ENCODE measurements around the gene PSTPIP2.
"Not testable (repeated sequence)": the region's sequence is repeated elsewhere in the genome, so short reads cannot be mapped to it uniquely, and the experiment has no call there.

The PSTPIP2 gene

GRCh38 chr18:46035696-46036680 is 36.1 kb downstream of the PSTPIP2 start:
- no peak for DNase-seq

DNA sequence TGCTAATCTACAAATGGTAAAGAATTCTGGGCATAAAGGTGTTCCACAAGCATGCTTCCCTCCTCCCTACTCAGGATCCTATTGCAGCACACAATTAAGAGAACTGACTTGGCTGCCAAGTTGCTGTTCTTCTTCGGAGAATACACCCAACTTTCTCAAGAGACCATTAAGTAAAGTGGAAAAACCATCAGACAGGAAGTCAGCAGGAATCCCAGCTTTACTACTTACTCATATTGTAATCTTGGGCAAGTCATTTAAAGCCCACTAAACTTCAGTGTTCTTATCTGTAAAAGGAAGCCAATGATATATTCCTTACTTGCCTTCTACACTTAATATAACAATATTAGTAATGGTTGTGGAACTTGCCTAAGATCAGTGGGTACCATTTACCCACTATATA is 37.8 kb downstream of the PSTPIP2 start:
- no peak for DNase-seq

- DNase-seq: no peak
Observed at GRCh38 chr18:46031741-46032140, 40.3 kb downstream of the PSTPIP2 start.

GRCh38 chr18:46028536-46028891 is 43.5 kb downstream of the PSTPIP2 start:
- DNase-seq: no peak

DNA sequence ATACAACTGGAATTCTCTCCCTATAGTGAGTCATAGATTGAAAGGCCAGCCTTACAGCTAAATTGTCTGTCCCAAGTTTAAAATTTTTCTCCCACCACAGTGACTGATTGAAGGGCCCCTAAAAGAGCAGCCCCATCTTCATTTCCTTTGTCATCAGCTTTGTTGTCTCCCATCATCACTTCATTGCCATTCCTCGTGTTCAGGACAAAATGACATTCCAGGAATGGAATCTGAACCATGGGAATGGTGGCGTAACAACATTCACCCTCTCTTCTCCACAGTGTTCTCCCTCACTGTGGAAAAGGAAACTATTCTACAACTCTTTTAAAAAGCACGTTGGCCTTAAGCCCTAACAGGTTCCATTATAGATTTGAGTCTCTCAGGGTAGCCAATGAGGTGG is 52.1 kb downstream of the PSTPIP2 start:
- no peak for DNase-seq

DNA sequence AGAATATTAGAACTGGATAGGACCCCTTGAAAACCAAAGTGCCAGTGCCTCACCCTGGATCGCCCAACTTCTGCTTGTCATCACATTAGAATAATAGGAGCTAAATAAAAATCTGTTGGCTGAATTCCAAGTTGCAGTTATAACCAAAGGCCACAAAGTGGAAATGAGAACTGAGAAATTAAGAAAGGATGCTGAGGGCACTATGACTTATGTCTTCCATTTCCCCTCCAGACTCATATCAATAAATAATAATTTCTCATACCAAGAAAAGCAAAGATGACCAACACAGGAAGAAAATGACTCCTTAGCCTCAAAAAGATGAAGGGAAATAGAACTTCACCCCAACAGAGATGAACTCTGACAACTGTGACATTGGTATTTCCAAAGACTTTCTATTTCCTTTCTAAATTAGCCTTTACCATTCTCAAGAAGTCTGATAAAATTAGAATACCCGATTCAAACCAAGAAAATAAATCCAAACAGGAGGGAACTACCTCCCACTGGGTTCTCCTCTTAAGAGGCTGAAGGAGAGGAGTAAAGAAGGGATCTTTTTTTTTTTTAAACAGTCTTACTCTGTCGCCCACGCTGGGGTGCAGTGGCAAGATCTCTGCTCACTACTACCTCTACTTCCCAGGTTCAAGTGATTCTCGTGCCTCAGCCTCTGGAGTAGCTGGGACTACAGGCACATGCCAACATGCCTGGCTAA is 58.4 kb downstream of the PSTPIP2 start:
- DNase-seq: no peak

DNA sequence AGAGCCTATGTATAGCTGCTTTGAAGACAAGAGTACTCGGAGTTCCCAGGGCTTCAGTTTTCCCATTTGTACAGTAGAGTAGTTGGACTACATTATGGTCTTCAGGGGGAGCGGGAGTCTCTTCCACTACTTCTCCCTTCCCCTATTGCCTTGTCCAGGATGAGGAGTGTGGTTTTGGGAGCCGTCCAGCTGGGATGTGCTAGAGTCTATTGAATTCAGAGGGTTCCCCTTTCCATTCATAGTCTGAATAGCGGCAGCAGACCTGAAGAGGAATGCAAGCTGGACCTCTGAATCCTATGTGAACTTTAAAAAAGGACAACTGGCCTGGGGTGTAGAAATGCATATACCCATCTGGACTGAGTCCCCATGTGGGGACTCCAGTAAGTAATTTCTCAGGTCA is 61.4 kb downstream of the PSTPIP2 start:
- DNase-seq: no peak

DNA sequence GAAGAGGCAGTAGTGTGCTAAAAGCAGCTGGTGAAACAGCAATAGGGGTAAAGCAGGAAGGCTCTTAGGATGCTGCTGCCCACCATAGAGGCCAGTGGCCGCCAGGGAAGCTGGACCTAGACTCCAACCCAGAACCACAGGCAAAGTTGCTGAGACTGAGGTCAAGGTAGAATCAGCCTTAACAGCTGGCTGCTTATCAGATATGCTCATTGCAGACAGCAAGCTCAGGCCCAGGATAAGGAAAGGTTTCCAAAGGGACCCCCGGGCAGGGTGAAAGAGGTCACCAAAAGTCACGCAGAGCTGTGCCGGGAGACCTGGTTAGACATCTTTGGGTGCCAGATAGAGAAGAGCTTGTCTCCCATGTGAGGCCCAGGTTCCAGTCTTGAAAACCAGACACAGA is 62.0 kb downstream of the PSTPIP2 start:
- no peak for DNase-seq

DNA sequence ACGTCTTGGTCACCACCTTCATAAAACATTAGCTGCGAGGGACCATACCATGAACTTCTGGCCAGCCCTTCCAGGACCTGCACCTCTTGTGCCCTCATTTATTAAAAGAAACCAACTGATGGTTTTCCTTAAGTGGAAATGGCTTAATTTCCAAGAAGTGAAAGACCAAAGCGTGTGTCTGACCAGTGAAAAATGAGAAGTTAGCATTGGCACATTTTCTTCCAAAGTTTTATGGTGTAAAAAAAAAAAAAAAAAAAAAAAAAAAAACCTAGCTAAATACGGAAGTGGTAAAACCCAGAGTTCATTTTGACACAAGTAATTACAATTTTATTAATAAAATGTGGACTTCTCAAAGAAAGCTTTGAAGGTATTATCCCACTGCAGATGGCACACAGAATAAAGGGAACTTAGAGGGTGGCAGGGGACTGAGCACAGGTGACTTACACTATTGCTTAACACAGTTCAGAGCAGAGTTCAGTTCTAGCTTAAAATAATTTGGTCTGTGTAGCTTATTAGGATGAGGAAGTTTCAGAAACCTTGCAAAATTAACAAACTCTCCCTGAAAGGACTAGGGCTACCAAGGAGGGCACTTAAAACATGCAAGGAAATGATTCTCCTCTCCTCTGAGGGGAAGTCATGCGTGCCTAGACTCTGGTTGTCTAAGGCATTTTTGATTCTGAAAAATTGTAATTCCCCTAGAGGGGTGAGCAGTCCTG is 62.8 kb downstream of the PSTPIP2 start:
- no peak for DNase-seq

DNA sequence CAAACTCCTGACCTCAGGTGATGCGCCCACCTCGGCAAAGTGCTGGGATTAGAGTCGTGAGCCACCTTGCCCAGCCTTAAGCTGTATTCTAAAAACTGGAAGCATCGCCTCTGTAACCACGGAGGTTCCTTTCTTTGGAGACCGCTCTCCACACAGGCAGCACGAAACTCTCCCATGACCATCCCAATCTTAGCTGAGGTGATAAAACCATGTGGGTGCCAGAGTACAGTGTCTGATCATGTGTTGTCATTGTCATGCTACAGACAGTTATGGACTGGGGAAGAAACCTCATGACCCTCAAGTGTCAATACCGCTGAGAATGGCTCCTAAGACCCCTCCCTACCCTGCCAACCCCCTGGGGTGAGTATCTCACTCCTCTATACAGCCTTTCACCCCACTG is 63.5 kb downstream of the PSTPIP2 start:
- no peak for DNase-seq

GRCh38 chr18:46007165-46007564 is 64.9 kb downstream of the PSTPIP2 start:
- no peak for DNase-seq

DNA sequence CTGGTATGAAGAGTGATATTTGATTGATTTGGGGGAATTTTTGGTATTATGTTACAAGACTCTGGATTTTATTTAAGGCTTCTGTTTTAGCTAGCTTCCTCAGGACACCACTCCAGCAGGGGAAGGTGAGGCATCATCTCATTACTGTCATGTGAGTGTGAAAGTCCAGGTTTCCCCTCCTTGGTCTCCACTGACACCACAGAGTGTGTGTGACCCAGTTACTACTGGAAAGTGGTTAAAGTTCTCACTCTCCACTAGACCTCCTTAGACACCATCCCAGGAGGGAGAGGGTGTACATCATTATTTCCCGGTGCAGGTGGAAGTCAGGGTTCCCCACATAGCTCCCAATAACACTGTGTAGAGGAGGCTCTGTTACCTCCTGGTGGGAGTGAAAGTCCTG is 69.1 kb downstream of the PSTPIP2 start:
- DNase-seq: no peak

DNA sequence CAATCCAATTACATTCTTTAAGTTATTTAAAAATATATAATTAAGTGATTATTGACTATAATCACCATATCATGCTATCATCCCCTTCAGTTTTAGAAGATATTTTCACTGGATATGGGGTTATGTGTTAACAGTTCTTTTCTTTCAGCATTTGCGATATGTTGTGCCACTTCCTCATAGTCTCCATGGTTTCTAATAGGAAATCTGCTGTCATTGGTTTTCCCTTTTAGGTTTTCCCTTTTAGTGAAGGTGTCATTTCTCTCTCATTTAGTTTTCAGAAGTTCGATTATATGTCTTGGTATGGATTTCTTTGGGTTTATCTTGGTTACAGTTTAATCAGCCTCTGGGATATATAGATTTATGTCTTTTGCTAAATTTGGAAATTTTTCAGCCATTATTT is 70.2 kb downstream of the PSTPIP2 start:
- no peak for DNase-seq

DNA sequence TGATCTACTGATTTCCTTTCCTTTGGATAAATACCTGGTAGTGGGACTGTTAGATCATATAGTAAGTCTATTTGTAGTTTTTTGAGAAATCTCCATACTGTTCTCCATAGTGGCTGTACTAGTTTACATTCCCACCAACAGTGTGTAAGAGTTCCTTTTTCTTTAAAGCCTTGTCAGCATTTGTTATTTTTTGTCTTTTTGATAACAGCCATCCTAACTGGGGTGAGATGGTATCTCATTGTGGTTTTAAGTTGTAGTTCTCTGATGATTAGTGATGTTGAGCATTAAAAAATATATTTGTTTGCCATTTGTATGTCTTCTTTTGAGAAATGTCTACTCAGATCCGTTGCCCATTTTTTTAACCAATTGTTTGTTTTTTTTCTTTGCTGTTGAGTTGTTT is 71.0 kb downstream of the PSTPIP2 start:
- no peak for DNase-seq

GRCh38 chr18:45999536-45999935 is 72.5 kb downstream of the PSTPIP2 start:
- DNase-seq: no peak

- no peak for DNase-seq
Observed at GRCh38 chr18:45998244-45998643, 73.8 kb downstream of the PSTPIP2 start.

DNA sequence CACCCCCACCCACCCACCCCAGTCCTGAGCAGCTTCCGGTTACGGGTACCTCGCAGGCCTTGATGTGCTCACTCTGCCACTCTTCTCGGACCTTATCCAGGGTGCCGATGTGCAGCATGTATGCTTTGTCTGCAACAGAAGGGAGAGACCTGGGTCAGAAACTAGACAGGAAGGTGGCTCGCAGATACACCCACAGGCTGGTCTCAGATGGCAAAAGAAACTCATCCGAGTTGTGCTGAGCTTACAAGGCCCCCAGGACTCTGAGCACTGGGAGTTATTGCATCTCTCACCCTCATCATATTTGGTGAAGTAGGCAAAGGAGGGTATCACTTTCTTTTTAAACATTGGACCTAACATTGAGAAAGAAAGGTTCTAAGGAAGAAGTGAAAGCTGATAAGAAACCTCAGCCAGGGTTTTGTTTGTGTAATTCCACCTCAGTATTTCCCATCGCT is 74.3 kb downstream of the PSTPIP2 start:
- no peak for DNase-seq

GRCh38 chr18:45995461-45995860 is 76.6 kb downstream of the PSTPIP2 start:
- DNase-seq: no peak

- no peak for DNase-seq
Observed at GRCh38 chr18:45993438-45993837, 78.6 kb downstream of the PSTPIP2 start.

DNA sequence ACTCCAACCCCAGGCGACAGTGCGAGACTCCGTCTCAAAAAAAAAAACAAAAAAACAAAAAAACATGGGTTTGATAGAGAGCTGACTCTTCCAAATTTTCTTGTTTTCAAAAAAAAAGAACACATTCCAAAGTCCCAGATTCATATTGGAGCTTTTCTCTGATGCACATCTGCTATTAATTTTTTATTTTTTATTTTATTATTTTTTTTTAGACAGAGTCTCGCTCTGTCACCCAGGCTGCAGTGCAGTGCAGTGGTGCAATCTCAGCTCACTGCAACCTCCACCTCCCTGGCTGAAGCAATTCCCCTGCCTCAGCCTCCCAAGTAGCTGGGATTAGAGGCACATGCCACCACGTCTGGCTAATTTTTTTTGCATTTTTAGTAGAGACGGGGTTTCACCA is 79.5 kb downstream of the PSTPIP2 start:
- DNase-seq: not testable (repeated sequence)

GRCh38 chr18:45991788-45992187 is 80.3 kb downstream of the PSTPIP2 start:
- DNase-seq: no peak

DNA sequence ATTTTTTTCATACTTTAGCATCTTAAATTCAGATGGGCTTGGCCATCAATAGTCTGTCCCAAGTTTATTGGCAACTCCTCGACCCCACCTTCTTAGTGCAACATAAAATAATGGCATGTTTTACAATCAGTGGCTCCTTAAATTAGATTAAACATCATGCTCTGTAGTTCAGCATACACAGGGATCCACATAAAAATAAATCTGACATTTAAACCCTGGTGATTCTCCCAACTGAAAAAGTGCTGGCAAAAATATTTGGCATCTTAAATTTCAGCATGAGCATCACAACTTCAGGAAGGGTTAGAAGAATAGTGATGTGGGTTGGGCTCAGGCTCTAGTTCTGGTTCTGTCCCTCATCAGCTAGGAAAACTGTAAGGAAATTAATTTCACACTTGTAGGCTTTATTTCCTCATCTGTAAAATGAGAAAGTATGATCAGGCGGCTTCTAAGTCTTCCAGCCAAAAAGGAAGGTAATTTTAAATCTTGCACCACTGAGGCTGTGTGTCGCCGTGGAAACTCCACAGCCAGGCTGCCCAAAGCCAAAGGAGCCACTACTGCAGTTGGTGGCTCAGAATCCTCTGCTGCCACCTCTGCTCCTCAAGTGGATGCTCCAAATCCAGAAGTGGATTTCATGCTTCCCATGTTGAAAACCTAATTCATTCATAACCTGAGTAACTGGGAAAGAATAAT is 87.4 kb downstream of the PSTPIP2 start:
- no peak for DNase-seq

- no peak for DNase-seq
Observed at GRCh38 chr18:45981821-45982220, 90.2 kb downstream of the PSTPIP2 start.

Measured in activated CD4-positive, alpha-beta T cell treated with anti-CD3 and anti-CD28 coated beads, Interleukin-2, amount 50 U/mL, for 4 hours (primary cell).